Astrocyte (in vitro differentiated cells and primary cell): ENCODE results near the gene ADAM22.

Source experiments
- CTCF ChIP-seq: IDR thresholded peaks from 2 replicates; pipeline ENCODE4 v1.5.1; 2011; ENCODE audit warnings: low read depth, mild to moderate bottlenecking, inconsistent platforms, low read length, moderate library complexity; ENCODE audit not compliant: insufficient read depth
- EZH2 ChIP-seq: IDR thresholded peaks from 2 replicates; pipeline ENCODE4 v1.6.1; 2012; ENCODE audit warnings: mild to moderate bottlenecking, low read length, inconsistent platforms; ENCODE audit not compliant: insufficient read depth

- no peak for TF ChIP-seq CTCF
- TF ChIP-seq EZH2 = no peak
These were observed 103.0 kb downstream of the ADAM22 start for GRCh38 chr7:88037050-88037449.
